ENCODE results near the gene SLC6A18. TPM values are rescaled to one million over a fixed set of nuclear protein-coding genes. Genes with fewer than 3 reads are reported as not detected.

SLC6A18 gene
- total and polyA plus RNA-seq, 2 experiments from 2014 or later = 0.35 TPM; not detected in 1

GRCh38 chr5:1208221-1208742 is 16.9 kb upstream of the SLC6A18 start:
- H3K27me3 ChIP-seq = no peaks in the 10 kb centered on the region
- WGBS (ENCODE audit: low lambda C conversion rate, missing lambda C conversion rate) = 89% methylated on average over 17 of the region's 17 CpGs

GRCh38 chr5:1208743-1209488 is 16.3 kb upstream of the SLC6A18 start:
- H3K4me1 ChIP-seq (ENCODE audit: insufficient read depth) = peaks cover 6% of the 10 kb centered on the region
- peak; percentile 60 for DNase-seq (ENCODE audit: low spot score)
- H2AFZ ChIP-seq = no peak overlapping the region
- no peak overlapping the region for H3K4me2 ChIP-seq
- no peaks in the 10 kb centered on the region for H3K79me2 ChIP-seq
- H3K9me2 ChIP-seq (replicated peaks; ENCODE audit: insufficient read depth) = no peaks in the 10 kb centered on the region
- no peak overlapping the region for H3K4me3 ChIP-seq
- H4K20me1 ChIP-seq (ENCODE audit: insufficient read depth, poor library complexity, severe bottlenecking) = no peaks in the 10 kb centered on the region
- peak overlapping the region; percentile 48 for H3K27ac ChIP-seq
- H3K9me3 ChIP-seq (ENCODE audit: low read depth) = no peaks in the 10 kb centered on the region
- H3K27me3 ChIP-seq = no peaks in the 10 kb centered on the region
- peak; percentile 23 for TF ChIP-seq CTCF (IDR thresholded peaks at IDR 0.05; ENCODE audit: poor library complexity)
- TF ChIP-seq EZH2 (IDR thresholded peaks at IDR 0.05; ENCODE audit: borderline replicate concordance) = no peak
- 85% methylated on average over 23 of the region's 24 CpGs for WGBS (ENCODE audit: low lambda C conversion rate, missing lambda C conversion rate)
- H3K36me3 ChIP-seq (replicated peaks; ENCODE audit: insufficient read depth, low read depth) = no peaks in the 10 kb centered on the region

More at GRCh38 chr5:1208221-1208742, 16.9 kb upstream of the SLC6A18 start:
- no peak overlapping the region for H3K4me3 ChIP-seq
- H3K9me2 ChIP-seq (replicated peaks; ENCODE audit: insufficient read depth) = no peaks in the 10 kb centered on the region
- no peaks in the 10 kb centered on the region for H4K20me1 ChIP-seq (ENCODE audit: insufficient read depth, poor library complexity, severe bottlenecking)
- H2AFZ ChIP-seq = no peak overlapping the region
- no peak overlapping the region for H3K4me2 ChIP-seq
- H3K9me3 ChIP-seq (ENCODE audit: low read depth) = no peaks in the 10 kb centered on the region
- no peak for DNase-seq (ENCODE audit: low spot score)
- no peak overlapping the region for H3K27ac ChIP-seq
- H3K36me3 ChIP-seq (replicated peaks; ENCODE audit: insufficient read depth, low read depth) = no peaks in the 10 kb centered on the region
- no peaks in the 10 kb centered on the region for H3K79me2 ChIP-seq
- no peak for TF ChIP-seq EZH2phosphoT487 (IDR thresholded peaks at IDR 0.05; ENCODE audit: low read depth, severe bottlenecking, unreplicated experiment)
- no peak for TF ChIP-seq CTCF (IDR thresholded peaks at IDR 0.05; ENCODE audit: poor library complexity)
- TF ChIP-seq EZH2 (IDR thresholded peaks at IDR 0.05; ENCODE audit: borderline replicate concordance) = no peak
- H3K4me1 ChIP-seq (ENCODE audit: insufficient read depth) = peaks cover 6% of the 10 kb centered on the region

GRCh38 chr5:1209489-1209852 is 15.7 kb upstream of the SLC6A18 start:
- TF ChIP-seq EZH2phosphoT487 (IDR thresholded peaks at IDR 0.05; ENCODE audit: low read depth, severe bottlenecking, unreplicated experiment) (no peak), EZH2 (IDR thresholded peaks at IDR 0.05; ENCODE audit: borderline replicate concordance) (no peak), CTCF (IDR thresholded peaks at IDR 0.05; ENCODE audit: poor library complexity) (no peak)
- H3K4me2 ChIP-seq = no peak overlapping the region
- WGBS (ENCODE audit: low lambda C conversion rate, missing lambda C conversion rate) = 65% methylated on average over 2 of the region's 2 CpGs
- H3K4me3 ChIP-seq = no peak overlapping the region
- no peaks in the 10 kb centered on the region for H3K27me3 ChIP-seq
- H3K9me3 ChIP-seq (ENCODE audit: low read depth) = no peaks in the 10 kb centered on the region
- no peaks in the 10 kb centered on the region for H4K20me1 ChIP-seq (ENCODE audit: insufficient read depth, poor library complexity, severe bottlenecking)
- DNase-seq (ENCODE audit: low spot score) = no peak
- H3K4me1 ChIP-seq (ENCODE audit: insufficient read depth) = peaks cover 1% of the 10 kb centered on the region
- no peak overlapping the region for H2AFZ ChIP-seq
- H3K27ac ChIP-seq = peak overlapping the region; percentile 34
- no peaks in the 10 kb centered on the region for H3K9me2 ChIP-seq (replicated peaks; ENCODE audit: insufficient read depth)
- no peaks in the 10 kb centered on the region for H3K79me2 ChIP-seq
- H3K36me3 ChIP-seq (replicated peaks; ENCODE audit: insufficient read depth, low read depth) = no peaks in the 10 kb centered on the region

Data from hepatocyte (in vitro differentiated cells).